Fibroblast of lung (primary cell): Measurements from ENCODE around the gene HERC3. TPM values are rescaled to one million over a fixed set of nuclear protein-coding genes. Genes with fewer than 3 reads are reported as not detected.
A peak's percentile ranks its signal among the peaks of the same experiment; 100 is the strongest.

Experiments used
- DNase-seq, 2 donors: peaks; one replicate each; pipeline versions ENCODE4 v3.0.0 to v3.0.0-alpha.2; 2010; ENCODE audit warnings: low read depth in 2 of 2
- H2AFZ ChIP-seq: 2 replicates; pipeline ENCODE4 v1.5.1; 2012; ENCODE audit warnings: low read length, control low read depth, inconsistent platforms
- H3K27ac ChIP-seq: 2 replicates; pipeline ENCODE4 v1.5.1; 2011; ENCODE audit warnings: low read length, control low read depth; ENCODE audit not compliant: insufficient read depth
- H3K27me3 ChIP-seq: 2 replicates; pipeline ENCODE4 v1.5.1; 2011; ENCODE audit warnings: mild to moderate bottlenecking, low read length; ENCODE audit not compliant: control insufficient read depth, insufficient read depth
- H3K36me3 ChIP-seq: 2 replicates; pipeline ENCODE4 v1.5.1; 2011; ENCODE audit warnings: low read length; ENCODE audit not compliant: control insufficient read depth, insufficient read depth
- H3K4me1 ChIP-seq: 2 replicates; pipeline ENCODE4 v1.5.1; 2011; ENCODE audit warnings: low read length; ENCODE audit not compliant: control insufficient read depth, insufficient read depth; ENCODE audit errors: extremely low read depth
- H3K4me2 ChIP-seq: 2 replicates; pipeline ENCODE4 v1.5.1; 2011; ENCODE audit warnings: low read length, control low read depth; ENCODE audit not compliant: insufficient read depth; ENCODE audit errors: extremely low read depth
- H3K4me3 ChIP-seq, 4 experiments: fragments of 200-600 bp in 1 of 4; sonication (generic) in 1 of 4; replicated peaks in 1 of 4; 2 replicates each; pipeline ENCODE4 v1.5.1; 2011 to 2016; ENCODE audit warnings: low read length in 4 of 4, low read depth in 3 of 4, mild to moderate bottlenecking in 3 of 4, control low read depth in 2 of 4, inconsistent platforms in 1 of 4, mixed read lengths in 1 of 4; ENCODE audit not compliant: insufficient read depth in 1 of 4; ENCODE audit errors: control extremely low read depth in 1 of 4
- H3K79me2 ChIP-seq: 2 replicates; pipeline ENCODE4 v1.5.1; 2012; ENCODE audit warnings: mild to moderate bottlenecking, low read length, inconsistent platforms; ENCODE audit not compliant: control insufficient read depth, insufficient read depth
- H3K9ac ChIP-seq: 2 replicates; pipeline ENCODE4 v1.5.1; 2011; ENCODE audit warnings: mild to moderate bottlenecking, low read length, control low read depth; ENCODE audit not compliant: insufficient read depth
- H3K9me3 ChIP-seq: 2 replicates; pipeline ENCODE4 v1.5.1; 2012; ENCODE audit warnings: low read depth, low read length; ENCODE audit not compliant: control insufficient read depth, insufficient read depth
- H4K20me1 ChIP-seq: 2 replicates; pipeline ENCODE4 v1.5.1; 2011; ENCODE audit warnings: low read length; ENCODE audit not compliant: control insufficient read depth, insufficient read depth; ENCODE audit errors: extremely low read depth
- CTCF ChIP-seq, 2 donors: IDR thresholded peaks in 1 of 2; conservative IDR thresholded peaks in 1 of 2; 1 replicate in 1 of 2; 2 replicates in 1 of 2; pipeline ENCODE4 v1.5.1; 2011 to 2012; ENCODE audit warnings: low read length in 2 of 2, control low read depth in 1 of 2, inconsistent platforms in 1 of 2, low read depth in 1 of 2, mild to moderate bottlenecking in 1 of 2
- EZH2 ChIP-seq: IDR thresholded peaks from 2 replicates; pipeline ENCODE4 v1.5.1; 2012; ENCODE audit warnings: low read length, control low read depth, mild to moderate bottlenecking; ENCODE audit errors: missing control alignments
- polyA plus RNA-seq, 2 donors: library from polyadenylated mRNA; depleted of rRNA in 1 of 2; stranded (reverse) in 1 of 2; unstranded in 1 of 2; fragments of >200 nt; gene quantifications; 2 replicates each; pipeline ENCODE4 v1.2.1, GENCODE V29; 2011 to 2012; ENCODE audit warnings: missing spikeins in 1 of 2
- total RNA-seq: library from RNA; depleted of rRNA; stranded (reverse); fragments of >200 nt; gene quantifications from 2 replicates; pipeline ENCODE4 v1.2.1, GENCODE V29; 2014

Gene HERC3
- total and polyA plus RNA-seq, 2 donors (not counting 1 experiment from before 2014, with no cell fraction given), result 24.5 to 27.6 TPM

GRCh38 chr4:88734403-88734949 is 142.2 kb downstream of the HERC3 start:
- H3K79me2 ChIP-seq, result no peaks in the 10 kb centered on the region
- H3K4me3 ChIP-seq, result no peak overlapping the region
- peaks cover 2% of the 10 kb centered on the region for H3K4me1 ChIP-seq
- H3K27me3 ChIP-seq, result no peaks in the 10 kb centered on the region
- H3K27ac ChIP-seq, result no peak overlapping the region
- H4K20me1 ChIP-seq, result no peaks in the 10 kb centered on the region
- H3K4me2 ChIP-seq, result no peak overlapping the region
- H3K36me3 ChIP-seq, result peaks cover 3% of the 10 kb centered on the region
- no peak overlapping the region for H3K9ac ChIP-seq
- no peaks in the 10 kb centered on the region for H3K9me3 ChIP-seq
- H2AFZ ChIP-seq, result no peak overlapping the region
- TF ChIP-seq CTCF (conservative IDR thresholded peaks at IDR 0.05 in 1 of 2, IDR thresholded peaks at IDR 0.05 in 1 of 2; ENCODE audit: low read depth in 1 of 2, low read length in 2 of 2), result no peak
- TF ChIP-seq EZH2, result no peak
- DNase-seq, result no peak

DNA sequence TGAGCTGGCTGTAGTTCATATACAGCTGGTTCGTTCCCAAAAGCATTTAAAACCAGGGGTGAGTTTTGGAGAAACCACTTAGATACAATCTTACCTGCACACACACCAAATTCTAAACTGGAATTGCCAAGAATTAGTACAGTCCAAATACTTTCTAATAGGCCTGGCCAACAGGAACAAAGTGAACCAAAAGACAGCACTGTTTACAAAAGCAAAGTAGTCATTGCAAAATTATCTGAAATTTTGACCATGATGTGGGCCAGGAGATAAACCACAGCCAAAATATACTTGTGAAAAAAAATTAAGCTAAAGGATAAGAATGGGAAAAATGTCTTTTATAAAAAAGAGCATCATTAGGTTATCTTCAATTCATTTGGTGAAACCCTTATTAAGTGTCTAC is 143.3 kb downstream of the HERC3 start:
- H3K9ac ChIP-seq, result no peak overlapping the region
- H4K20me1 ChIP-seq, result no peaks in the 10 kb centered on the region
- H3K9me3 ChIP-seq, result no peaks in the 10 kb centered on the region
- no peak overlapping the region for H3K4me3 ChIP-seq
- H3K4me1 ChIP-seq, result peaks cover 2% of the 10 kb centered on the region
- H3K27ac ChIP-seq, result no peak overlapping the region
- peak; percentile 52 to 63 for DNase-seq
- no peak for TF ChIP-seq EZH2
- H3K27me3 ChIP-seq, result no peaks in the 10 kb centered on the region
- H3K36me3 ChIP-seq, result peaks cover 3% of the 10 kb centered on the region
- H3K79me2 ChIP-seq, result no peaks in the 10 kb centered on the region
- H3K4me2 ChIP-seq, result no peak overlapping the region
- no peak overlapping the region for H2AFZ ChIP-seq

GRCh38 chr4:88736264-88736663 is 144.0 kb downstream of the HERC3 start:
- H4K20me1 ChIP-seq, result no peaks in the 10 kb centered on the region
- H3K27me3 ChIP-seq, result no peaks in the 10 kb centered on the region
- H2AFZ ChIP-seq, result no peak overlapping the region
- no peaks in the 10 kb centered on the region for H3K79me2 ChIP-seq
- H3K36me3 ChIP-seq, result peaks cover 3% of the 10 kb centered on the region
- no peak overlapping the region for H3K4me3 ChIP-seq
- no peaks in the 10 kb centered on the region for H3K9me3 ChIP-seq
- DNase-seq, result no peak
- H3K27ac ChIP-seq, result no peak overlapping the region
- peaks cover 2% of the 10 kb centered on the region for H3K4me1 ChIP-seq
- H3K4me2 ChIP-seq, result no peak overlapping the region
- TF ChIP-seq EZH2, result no peak
- no peak for TF ChIP-seq CTCF (conservative IDR thresholded peaks at IDR 0.05 in 1 of 2, IDR thresholded peaks at IDR 0.05 in 1 of 2; ENCODE audit: low read depth in 1 of 2, low read length in 2 of 2)
- no peak overlapping the region for H3K9ac ChIP-seq
